Frontal cortex (tissue), 4 donors: ENCODE results near the gene FEZ2. TPM values are rescaled to one million over a fixed set of nuclear protein-coding genes. Genes with fewer than 3 reads are reported as not detected.
"Not testable (repeated sequence)": the region's sequence is repeated elsewhere in the genome, so short reads cannot be mapped to it uniquely, and the experiment has no call there.

Experiments used
- DNase-seq, 2 donors: peaks; one replicate each; pipeline ENCODE4 v3.0.0; 2012; ENCODE audit warnings: low spot score in 2 of 2
- FAIRE-seq: peaks from 2 replicates; lab custom pipeline; 2012; peaks lifted over from hg19 to GRCh38; lab: Jason Lieb, UNC
- total RNA-seq: library from RNA; depleted of rRNA; stranded (reverse); fragments of >200 nt; gene quantifications from one replicate; pipeline ENCODE4 v1.2.3, GENCODE V29; 2014
- donor health status: control.
- donor health status: control.
- donor health status: control.

Gene FEZ2, protein sequence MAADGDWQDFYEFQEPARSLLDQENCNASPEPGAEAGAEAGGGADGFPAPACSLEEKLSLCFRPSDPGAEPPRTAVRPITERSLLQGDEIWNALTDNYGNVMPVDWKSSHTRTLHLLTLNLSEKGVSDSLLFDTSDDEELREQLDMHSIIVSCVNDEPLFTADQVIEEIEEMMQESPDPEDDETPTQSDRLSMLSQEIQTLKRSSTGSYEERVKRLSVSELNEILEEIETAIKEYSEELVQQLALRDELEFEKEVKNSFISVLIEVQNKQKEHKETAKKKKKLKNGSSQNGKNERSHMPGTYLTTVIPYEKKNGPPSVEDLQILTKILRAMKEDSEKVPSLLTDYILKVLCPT
- total RNA-seq = 60.3 TPM

DNA sequence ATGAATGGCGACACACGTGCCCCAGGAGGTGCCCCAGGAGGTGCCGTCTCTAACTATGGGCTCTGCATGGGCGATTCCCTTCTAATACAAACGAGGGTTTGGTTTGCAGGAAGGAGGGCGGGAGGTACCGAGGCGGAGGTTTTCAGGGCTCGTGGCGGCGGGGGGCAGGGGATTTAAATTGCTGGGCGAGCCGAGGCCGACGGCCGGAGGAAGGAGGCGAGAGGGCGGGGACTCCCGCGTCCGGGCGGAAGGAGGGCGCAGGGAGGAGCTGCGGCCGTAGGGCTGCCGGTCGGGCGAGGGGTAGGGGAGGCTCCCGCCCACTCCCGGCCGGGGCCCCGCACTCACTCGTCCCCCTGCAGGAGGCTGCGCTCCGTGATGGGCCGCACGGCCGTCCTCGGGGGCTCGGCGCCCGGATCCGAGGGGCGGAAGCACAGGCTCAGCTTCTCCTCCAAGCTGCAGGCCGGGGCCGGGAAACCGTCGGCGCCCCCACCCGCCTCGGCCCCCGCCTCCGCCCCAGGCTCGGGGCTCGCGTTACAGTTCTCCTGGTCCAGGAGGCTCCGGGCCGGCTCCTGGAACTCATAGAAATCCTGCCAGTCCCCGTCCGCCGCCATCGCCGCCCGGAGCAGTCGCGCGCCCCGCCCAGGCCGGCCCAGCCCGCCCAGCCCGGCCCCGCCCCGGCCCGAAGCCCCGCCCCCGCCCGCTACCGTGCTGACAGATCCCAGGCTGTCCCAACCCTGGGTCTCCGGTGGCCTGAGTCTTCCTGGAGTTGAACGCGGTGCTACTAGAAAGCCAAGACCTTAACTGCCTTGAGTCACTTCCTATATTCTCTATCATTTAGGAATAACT is at the start of gene FEZ2:
TSS of gene FEZ2 (minus strand) at position 637 of the 846 bp plus-strand sequence. CDS start at position 611, 26 bp downstream.
- FAIRE-seq (no peak), DNase-seq (peak; percentile 78 to 81)

DNA sequence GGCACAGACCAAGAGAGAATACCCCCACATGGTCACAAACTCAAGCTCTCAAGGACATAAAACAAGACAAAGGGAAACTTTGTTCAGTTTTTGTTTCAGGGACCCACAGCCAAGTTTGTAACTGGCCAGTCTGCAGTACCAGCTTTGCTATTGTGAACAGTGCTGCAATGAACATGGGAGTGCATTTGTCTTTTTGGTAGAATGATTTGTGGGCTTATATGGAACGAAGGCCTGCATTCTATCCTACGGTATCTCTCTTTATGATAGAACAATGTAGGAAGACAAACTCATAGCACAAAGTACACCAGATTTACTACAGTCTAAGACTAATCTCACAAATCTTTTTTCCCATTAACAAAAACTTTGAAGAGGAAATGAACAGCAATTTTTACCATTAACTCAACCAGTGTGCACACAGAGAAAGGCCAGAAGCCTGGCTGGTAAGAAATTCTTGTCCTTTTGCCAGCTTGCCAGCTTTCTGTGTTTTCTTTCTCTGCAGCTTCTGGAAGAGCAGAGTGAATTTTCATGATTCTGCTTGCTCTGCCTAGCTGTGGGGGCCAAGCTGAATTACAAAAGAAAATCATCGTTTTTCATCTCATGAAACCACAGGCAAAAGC is 37.1 kb upstream of the FEZ2 start:
- FAIRE-seq (no peak), DNase-seq (no peak)

GRCh38 chr2:36633470-36634092 is 35.6 kb upstream of the FEZ2 start:
- no peak for FAIRE-seq
- DNase-seq = no peak

GRCh38 chr2:36626756-36627155 is 28.8 kb upstream of the FEZ2 start:
- DNase-seq (no peak), FAIRE-seq (no peak)

DNA sequence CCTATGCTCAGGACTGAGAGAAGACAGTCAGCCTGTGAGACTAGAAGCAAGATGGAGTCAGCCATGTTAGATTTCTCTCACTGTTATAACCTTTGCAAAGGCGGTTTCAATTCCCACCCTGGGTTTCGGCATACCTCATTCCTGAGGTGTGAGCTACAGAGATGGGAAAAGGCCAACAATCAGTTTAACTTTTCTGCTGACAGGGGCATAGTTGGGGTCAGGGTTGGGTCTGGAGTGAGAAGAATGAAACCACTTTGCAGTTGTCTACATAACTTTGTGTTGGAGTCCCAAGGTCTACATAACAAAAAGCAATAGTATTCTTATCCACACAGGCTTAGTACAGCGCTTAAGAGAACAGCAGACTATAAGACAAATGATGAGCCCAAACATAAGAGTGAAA is 28.1 kb upstream of the FEZ2 start:
- FAIRE-seq (no peak), DNase-seq (no peak)

DNA sequence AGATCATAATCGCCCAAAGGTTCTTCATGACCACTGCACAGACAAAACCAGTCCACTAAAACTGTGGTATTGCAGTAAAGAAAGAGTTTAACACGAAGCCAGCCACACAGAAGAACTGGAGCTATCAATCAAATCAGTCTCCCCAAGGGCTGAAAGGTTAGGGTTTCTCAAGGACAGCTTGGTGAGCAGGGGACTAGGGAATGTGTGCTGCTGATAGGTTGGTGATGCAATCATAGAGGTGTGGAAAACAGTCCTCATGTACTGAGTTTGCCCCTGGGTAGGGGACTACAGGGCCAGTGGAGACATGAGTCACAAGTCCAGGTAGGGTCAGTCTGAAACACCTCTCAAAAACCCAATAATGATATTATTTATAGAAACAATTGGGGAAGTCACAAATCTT is 27.3 kb upstream of the FEZ2 start:
- FAIRE-seq = no peak
- DNase-seq = no peak

GRCh38 chr2:36620321-36620720 is 22.4 kb upstream of the FEZ2 start:
- FAIRE-seq (no peak), DNase-seq (no peak)

DNA sequence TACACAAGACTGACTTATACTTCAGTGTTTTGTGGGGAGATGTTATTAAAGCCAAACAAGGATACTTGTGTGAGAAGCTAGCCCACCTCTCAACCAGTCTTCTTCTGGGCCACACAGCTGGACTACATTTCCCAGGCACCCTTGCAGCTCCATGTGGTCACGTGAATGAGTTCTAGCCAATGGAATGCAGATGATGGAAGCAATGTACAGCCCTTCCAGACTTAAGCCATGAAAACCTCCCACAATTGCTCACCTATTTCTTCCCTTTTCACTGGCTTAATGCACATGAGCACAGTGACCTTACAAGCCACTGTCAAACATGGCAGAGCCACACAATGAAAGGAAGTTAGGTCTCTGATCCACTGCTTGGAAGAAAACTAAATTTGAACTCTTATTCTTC is 20.4 kb upstream of the FEZ2 start:
- DNase-seq (no peak), FAIRE-seq (no peak)

GRCh38 chr2:36616947-36617346 is 19.0 kb upstream of the FEZ2 start:
- no peak for FAIRE-seq

GRCh38 chr2:36615222-36615621 is 17.3 kb upstream of the FEZ2 start:
- FAIRE-seq = no peak
- DNase-seq = no peak

More at GRCh38 chr2:36616947-36617346, 19.0 kb upstream of the FEZ2 start:
- DNase-seq = no peak

DNA sequence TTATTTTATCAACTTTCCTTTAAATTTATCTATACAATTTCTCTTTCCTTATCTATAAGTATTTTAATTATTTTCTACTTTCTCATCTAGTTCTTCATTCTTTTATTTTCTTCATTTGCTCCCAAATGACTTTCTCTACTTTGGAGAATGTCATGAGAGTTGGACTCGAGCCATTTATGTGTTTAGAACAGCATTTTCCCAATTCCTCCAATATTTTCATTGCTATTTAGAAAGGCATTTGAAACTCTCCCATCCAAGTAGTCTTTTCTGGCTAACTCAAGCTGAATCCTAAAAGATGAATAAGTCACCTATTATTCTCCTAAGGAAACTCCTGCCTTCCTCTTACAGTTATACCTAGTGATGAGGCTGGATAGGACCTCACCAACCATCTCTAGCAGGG is 15.8 kb upstream of the FEZ2 start:
- FAIRE-seq (no peak), DNase-seq (no peak)

DNA sequence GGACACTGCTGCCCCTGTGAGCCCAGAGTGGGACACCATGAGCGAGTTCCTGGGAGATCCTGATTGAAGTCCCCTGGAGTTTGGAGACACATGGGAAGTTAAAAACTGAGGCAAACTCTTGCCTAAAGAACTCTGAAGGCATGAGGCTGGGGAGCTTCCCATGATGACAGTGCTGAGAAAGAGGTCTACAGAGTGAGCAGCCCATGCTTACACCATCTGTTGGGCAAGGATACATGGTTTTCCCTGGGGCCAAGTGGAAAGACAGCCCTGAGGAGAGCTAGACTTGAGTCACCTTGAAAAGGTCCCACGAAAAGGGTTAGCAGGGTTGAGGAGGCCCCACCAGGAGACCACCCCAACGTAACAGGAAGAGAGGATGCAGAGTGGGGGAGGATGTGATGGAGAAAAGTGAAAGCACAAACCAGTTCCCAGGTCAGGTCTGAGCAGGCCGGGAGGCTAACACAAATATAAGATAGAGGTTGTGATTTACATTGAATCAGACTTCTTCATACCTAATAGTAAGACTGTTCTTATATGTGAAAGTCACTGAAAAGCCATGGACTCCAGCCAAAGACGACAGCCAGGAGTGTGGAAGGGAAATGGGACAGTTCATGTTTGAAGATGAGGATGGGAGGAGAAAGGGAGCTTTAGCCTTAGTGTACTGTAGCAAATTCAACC is 13.5 kb upstream of the FEZ2 start:
- DNase-seq (no peak), FAIRE-seq (no peak)

- no peak for DNase-seq
- FAIRE-seq = no peak
These were observed 11.5 kb upstream of the FEZ2 start for GRCh38 chr2:36609507-36609906.

DNA sequence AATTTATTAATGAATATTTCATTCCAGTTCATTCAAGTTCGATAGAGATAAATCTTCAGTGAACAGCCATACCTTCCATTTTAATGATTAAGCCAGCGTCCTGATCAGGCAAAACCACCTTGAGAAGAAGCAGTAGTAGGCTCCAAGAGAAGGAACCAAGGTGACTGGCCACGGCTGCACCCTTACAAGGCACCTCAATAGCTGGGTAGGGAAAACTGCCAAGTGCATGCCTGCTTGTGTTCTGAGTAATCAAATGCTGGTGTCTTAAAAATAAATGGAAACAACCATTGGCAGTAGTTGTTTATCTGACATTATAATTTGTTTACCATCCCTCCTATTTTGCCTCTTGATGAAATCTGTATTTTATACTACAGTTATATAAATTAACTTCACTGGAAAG is 10.0 kb upstream of the FEZ2 start:
- no peak for FAIRE-seq

DNA sequence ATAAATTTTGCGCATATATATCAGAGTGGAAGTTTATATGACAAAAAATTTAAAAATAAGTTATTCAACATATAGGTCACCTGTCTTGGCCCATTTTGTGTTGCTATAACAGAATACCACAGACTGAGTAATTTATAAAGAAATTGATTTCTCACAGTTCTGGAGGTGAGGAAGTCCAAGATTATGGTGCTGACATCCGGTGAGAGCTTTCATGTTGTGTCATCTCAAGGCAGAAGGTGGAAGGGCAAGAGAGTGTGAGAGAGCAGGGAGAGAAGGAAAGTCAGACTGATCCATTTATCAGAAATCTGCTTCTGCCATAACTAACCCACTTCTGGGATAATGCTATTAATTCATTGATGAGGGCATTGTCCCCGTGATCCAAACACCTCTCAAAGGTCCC is 9.0 kb upstream of the FEZ2 start:
- FAIRE-seq = no peak
- no peak for DNase-seq

More for the DNA sequence above, 10.0 kb upstream of the FEZ2 start:
- no peak for DNase-seq

DNA sequence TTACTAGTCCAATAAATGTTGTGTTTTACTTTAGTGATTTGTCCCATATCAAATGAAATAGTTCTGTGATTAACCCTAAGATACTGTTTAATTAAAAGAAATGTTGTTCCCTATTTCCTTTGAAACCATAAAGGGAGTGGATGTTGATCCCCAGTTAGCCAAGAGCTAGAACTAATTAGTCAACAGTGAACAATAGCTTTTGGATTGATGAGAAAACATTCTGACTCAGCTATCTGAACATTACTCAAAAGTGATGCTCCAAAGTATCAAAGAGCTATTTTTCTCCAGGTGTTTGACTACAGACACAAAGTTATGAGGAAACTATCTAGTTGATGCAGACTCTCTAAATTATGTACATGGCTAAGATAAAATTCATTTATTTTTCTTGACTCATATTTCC is 7.3 kb upstream of the FEZ2 start:
- FAIRE-seq (no peak), DNase-seq (no peak)

- not testable (repeated sequence) for DNase-seq, FAIRE-seq
These were observed 5.7 kb upstream of the FEZ2 start for GRCh38 chr2:36603629-36604028.

DNA sequence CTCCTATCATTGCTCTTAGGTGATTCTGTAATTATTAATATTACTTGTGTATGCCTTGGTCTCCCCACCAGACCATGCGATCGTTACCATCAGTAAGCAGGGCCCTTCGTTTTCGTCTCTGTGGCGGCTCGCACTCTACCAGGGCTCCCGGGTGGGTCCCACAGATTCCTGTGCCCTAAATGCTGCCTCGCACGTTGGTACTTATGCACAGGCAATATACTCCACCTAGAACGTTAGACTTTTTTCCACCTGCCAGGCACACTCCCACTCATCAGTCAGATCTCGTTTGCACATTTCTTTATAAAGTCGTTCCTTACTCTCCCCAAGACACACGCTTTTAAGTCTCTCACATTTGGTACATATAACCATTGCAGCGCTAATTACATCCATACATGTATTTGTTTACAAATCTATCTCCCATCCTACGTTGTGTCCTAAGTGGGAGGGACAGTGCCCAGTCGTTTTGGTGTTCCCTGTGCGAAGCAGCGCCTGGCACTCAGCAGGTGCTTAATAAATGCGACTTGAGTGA is 901 bp downstream of the FEZ2 start:
- DNase-seq (peak in 1 of 2 donors; percentile 24), FAIRE-seq (no peak)

DNA sequence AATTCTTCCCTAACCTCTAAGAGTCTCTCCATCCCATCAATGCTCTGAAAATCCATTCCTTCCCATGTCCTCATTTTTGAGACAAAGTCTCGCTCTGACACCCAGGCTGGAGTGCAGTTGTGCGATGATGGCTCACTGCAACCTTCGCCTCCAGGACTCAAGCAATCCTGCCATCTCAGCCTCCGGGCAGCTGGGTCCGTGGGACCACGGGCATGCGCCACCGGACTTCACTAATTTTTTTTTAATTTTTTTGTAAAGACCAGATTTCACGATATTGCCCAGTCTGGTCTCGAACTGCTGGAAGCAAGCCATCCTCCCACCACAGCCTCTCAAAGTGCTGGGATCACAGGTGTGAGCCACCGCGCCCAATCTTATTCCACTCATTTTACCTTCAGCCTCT is 1.6 kb downstream of the FEZ2 start:
- FAIRE-seq (no peak), DNase-seq (no peak)
